ENCODE measurements around the gene SUMO4. TPM values are rescaled to one million over a fixed set of nuclear protein-coding genes. Genes with fewer than 3 reads are reported as not detected.

The SUMO4 gene
- total RNA-seq, 4 donors from 2014 or later = 1.0 to 6.0 (median 3.4) TPM

DNA sequence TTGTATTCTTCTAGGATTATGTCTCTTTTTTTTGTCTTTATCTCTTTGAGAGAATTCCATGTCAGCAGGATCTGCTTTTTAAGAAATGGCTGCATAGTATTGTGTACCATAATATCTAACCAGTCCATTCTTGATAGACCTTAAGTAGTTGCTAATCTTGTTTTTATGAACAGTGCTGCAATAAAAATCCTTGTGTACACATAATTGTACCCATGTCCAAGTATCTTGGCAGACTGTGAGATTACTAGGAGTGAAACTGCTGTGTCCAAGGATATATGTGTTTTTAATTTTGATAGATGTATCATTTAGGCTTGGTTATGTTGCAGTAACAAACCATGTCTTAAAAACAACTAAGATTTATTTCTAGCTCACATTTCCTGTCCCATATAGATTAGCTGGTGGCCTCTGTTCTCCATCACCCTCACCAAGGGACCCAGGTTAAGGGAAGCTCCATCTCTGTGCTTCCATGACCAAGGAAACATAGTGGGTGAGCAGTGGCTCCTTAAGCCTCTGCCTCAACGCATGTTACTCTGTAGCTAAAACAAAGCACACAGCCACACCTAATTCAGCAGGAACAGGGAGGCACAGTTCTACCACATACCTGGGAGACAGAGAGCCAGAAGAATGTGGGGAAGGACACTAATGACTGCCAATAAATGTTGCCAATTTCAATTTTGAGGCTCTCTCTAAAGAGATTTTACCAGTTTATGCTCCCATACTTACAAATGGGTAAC is 12.1 kb upstream of the SUMO4 start:
- Histone ChIP-seq H3K9me3 (no peaks in the 10 kb centered on the region), H3K4me3 (no peak overlapping the region), H3K36me3 (peaks cover 5% of the 10 kb centered on the region), H3K27me3 (no peaks in the 10 kb centered on the region), H3K27ac (peak overlapping the region; percentile 26), H3K4me1 (peaks cover 14% of the 10 kb centered on the region)
- DNase-seq (ENCODE audit: low spot score in 2 of 2) = no peak
- 22% methylated on average over 1 of the region's 1 CpG for WGBS
- no peak for TF ChIP-seq POLR2AphosphoS5 (IDR thresholded peaks at IDR 0.05)
- TF ChIP-seq POLR2A (IDR thresholded peaks at IDR 0.05) = no peak
- TF ChIP-seq, protein P1, sequence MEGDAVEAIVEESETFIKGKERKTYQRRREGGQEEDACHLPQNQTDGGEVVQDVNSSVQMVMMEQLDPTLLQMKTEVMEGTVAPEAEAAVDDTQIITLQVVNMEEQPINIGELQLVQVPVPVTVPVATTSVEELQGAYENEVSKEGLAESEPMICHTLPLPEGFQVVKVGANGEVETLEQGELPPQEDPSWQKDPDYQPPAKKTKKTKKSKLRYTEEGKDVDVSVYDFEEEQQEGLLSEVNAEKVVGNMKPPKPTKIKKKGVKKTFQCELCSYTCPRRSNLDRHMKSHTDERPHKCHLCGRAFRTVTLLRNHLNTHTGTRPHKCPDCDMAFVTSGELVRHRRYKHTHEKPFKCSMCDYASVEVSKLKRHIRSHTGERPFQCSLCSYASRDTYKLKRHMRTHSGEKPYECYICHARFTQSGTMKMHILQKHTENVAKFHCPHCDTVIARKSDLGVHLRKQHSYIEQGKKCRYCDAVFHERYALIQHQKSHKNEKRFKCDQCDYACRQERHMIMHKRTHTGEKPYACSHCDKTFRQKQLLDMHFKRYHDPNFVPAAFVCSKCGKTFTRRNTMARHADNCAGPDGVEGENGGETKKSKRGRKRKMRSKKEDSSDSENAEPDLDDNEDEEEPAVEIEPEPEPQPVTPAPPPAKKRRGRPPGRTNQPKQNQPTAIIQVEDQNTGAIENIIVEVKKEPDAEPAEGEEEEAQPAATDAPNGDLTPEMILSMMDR (IDR thresholded peaks at IDR 0.05) = no peak
- no peak for TF ChIP-seq EP300 (IDR thresholded peaks at IDR 0.05)

DNA sequence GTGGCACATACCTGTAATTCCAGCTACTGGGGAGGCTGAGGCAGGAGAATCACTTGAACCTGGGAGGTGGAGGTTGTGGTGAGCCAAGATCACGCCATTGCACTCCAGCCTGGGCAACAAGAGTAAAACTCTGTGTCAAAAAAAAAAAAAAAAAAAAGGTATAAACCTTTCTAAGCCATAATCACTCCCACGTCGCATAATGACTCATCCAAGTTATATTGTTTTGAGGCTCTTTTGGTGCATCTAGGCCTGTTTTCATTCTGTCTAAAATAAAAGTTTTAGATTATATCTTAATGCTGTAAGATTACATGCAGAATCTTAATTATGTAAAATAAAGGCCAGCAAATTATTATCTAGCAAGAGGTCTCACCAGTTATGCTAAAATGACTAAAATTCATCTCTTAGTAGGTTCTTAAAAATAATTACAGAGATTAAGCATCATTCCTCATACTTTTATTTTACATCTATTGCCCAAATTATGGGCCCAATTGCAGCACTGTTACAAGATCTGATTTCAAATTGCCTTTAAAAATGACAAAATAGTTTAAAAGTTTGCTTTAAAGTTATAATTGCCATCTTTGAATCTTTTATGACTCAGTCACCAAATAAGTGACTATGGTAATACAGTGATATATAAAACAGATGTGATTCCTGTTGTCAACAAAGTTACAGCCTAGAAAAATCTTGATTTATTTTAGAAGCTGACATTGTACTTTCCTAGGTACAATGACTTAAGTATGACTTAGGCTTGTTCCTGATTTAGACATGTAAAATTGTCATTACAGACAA is 10.4 kb upstream of the SUMO4 start:
- H3K4me1 ChIP-seq = peaks cover 16% of the 10 kb centered on the region
- TF ChIP-seq, protein P1 (IDR thresholded peaks at IDR 0.05) = no peak
- TF ChIP-seq EP300 (IDR thresholded peaks at IDR 0.05) (no peak), POLR2AphosphoS5 (IDR thresholded peaks at IDR 0.05) (no peak), POLR2A (IDR thresholded peaks at IDR 0.05) (no peak)
- no peaks in the 10 kb centered on the region for H3K27me3 ChIP-seq
- WGBS = 88% methylated on average over 3 of the region's 3 CpGs
- H3K36me3 ChIP-seq = no peaks in the 10 kb centered on the region
- H3K9me3 ChIP-seq = no peaks in the 10 kb centered on the region
- no peak for DNase-seq (ENCODE audit: low spot score in 2 of 2)
- H3K4me3 ChIP-seq = no peak overlapping the region
- H3K27ac ChIP-seq = no peak overlapping the region

DNA sequence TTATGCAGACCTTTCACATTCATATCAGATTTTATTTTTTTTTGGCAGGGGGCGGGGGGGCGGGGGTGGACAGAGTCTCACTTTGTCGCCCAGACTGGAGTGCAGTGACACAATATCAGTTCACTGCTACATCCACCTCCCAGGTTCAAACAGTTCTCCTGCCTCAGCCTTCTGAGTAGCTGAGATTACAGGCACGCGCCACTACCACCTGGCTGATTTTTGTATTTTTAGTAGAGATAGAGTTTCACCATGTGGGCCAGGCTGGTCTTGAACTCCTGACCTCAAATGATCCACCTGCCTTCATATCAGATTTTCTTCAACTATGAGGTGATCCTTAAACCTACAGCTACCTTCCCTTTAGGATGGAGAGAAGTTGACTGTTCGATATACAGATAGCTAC is 8.0 kb upstream of the SUMO4 start:
- WGBS = 96% methylated on average over 6 of the region's 6 CpGs
- Histone ChIP-seq H3K36me3 (peaks cover 5% of the 10 kb centered on the region), H3K9me3 (no peaks in the 10 kb centered on the region), H3K27me3 (no peaks in the 10 kb centered on the region), H3K4me3 (no peak overlapping the region), H3K4me1 (peaks cover 15% of the 10 kb centered on the region), H3K27ac (no peak overlapping the region)
- no peak for DNase-seq (ENCODE audit: low spot score in 2 of 2)
- TF ChIP-seq, protein P1 (IDR thresholded peaks at IDR 0.05) = no peak
- TF ChIP-seq POLR2A (IDR thresholded peaks at IDR 0.05) = no peak
- TF ChIP-seq POLR2AphosphoS5 (IDR thresholded peaks at IDR 0.05) = no peak

DNA sequence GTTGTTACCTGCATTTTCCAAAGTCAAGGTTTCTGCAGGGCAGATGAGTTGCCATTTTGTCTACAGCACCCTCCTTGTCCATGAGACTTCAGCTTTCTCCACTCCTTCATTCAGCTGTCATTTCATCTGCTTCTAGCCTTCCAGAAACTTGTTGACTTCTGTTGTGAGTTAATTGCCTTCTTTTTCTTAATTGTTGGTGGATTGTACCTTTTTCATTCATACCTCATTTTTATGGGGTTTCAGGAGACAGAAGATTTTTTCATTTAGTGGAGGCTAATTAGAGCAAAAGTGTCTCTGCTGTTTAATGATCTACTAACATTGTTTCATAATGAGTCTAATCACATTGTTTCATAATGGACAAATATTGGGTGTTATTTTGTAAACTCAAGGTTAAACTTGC is 7.5 kb upstream of the SUMO4 start:
- Histone ChIP-seq H3K27me3 (no peaks in the 10 kb centered on the region), H3K27ac (no peak overlapping the region), H3K4me1 (peaks cover 11% of the 10 kb centered on the region), H3K9me3 (no peaks in the 10 kb centered on the region), H3K4me3 (no peak overlapping the region), H3K36me3 (peaks cover 9% of the 10 kb centered on the region)
- no peak for DNase-seq (ENCODE audit: low spot score in 2 of 2)
- TF ChIP-seq, protein P1 (IDR thresholded peaks at IDR 0.05) = no peak
- TF ChIP-seq POLR2AphosphoS5 (IDR thresholded peaks at IDR 0.05) (no peak), POLR2A (IDR thresholded peaks at IDR 0.05) (no peak)

DNA sequence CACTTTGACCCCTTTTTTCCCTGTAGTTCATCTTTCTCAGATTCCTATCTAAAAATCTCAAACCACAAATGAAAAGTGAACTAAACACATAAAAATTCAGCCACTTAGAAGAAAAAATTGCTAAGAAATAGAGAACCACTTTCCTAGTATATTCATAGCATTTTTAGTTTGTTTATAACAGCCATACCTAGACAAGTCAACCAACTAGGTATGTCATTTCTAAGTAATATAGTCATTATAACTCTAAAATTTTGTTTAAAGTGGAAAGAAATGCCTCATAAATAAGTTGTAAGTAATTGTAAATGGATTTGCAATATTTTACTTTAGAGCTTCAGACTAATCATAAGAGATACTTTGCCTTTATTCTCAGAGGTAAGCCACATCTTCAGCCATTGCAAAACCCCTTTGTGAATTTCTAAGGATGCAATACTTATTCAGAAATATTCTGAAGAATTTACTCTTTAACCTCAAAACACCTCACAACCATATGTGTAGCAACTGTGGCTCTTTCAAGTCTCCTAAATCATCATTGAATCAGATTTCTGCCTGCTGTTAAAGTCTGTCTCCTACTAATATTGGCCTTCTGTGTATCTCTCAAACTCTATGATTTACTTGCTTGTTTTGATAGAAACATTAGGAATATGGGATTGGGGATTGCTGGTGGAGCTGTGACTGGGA is 6.9 kb upstream of the SUMO4 start:
- H3K36me3 ChIP-seq = peaks cover 11% of the 10 kb centered on the region
- H3K4me3 ChIP-seq = no peak overlapping the region
- H3K4me1 ChIP-seq = peaks cover 5% of the 10 kb centered on the region
- H3K27ac ChIP-seq = no peak overlapping the region
- H3K27me3 ChIP-seq = no peaks in the 10 kb centered on the region
- TF ChIP-seq POLR2A (IDR thresholded peaks at IDR 0.05) (no peak), EP300 (IDR thresholded peaks at IDR 0.05) (no peak), POLR2AphosphoS5 (IDR thresholded peaks at IDR 0.05) (no peak)
- TF ChIP-seq, protein P1 (IDR thresholded peaks at IDR 0.05) = no peak
- no peaks in the 10 kb centered on the region for H3K9me3 ChIP-seq
- DNase-seq (ENCODE audit: low spot score in 2 of 2) = no peak
